GM23248 (cell line): ENCODE measurements around the gene NEUROG1.

Source experiments
- EZH2 ChIP-seq: fragments of 200-600 bp; sonication (generic); IDR thresholded peaks from 2 replicates; pipeline ENCODE4 v1.6.1; 2018; ENCODE audit warnings: antibody characterized with exemption, mild to moderate bottlenecking; ENCODE audit not compliant: insufficient read depth, poor library complexity, severe bottlenecking
- EZH2phosphoT487 ChIP-seq: fragments of 200-600 bp; sonication (generic); IDR thresholded peaks from 2 replicates; pipeline ENCODE4 v1.6.1; 2018; ENCODE audit warnings: antibody characterized with exemption, moderate library complexity, mild to moderate bottlenecking, low read depth; ENCODE audit not compliant: insufficient read depth

- no peak for TF ChIP-seq EZH2
- no peak for TF ChIP-seq EZH2phosphoT487
These were observed 3.8 kb upstream of the NEUROG1 start for GRCh38 chr5:135539430-135540005.
